Endothelial cell of umbilical vein (primary cell): ENCODE data around the gene SPRR2E. TPM values are rescaled to one million over a fixed set of nuclear protein-coding genes. Genes with fewer than 3 reads are reported as not detected.
"Not testable (repeated sequence)": the region's sequence is repeated elsewhere in the genome, so short reads cannot be mapped to it uniquely, and the experiment has no call there.

Source experiments
- BruUV-seq: library from RNA; stranded (reverse); fragments of 400-500 nt; replicated peaks from 2 replicates; lab custom pipeline; 2021; lab: Mats Ljungman, UMichigan
- CTCF ChIA-PET: fragments of 300-600, 350-600 bp; sonication (Branson Sonifier 250); formaldehyde crosslinking; loops from one replicate; lab custom pipeline; 2021; ENCODE audit warnings: antibody characterized with exemption, inconsistent platforms; lab: Charles Lee
- POLR2A ChIA-PET: fragments of 300-600, 350-600 bp; sonication (Branson Sonifier 250); formaldehyde crosslinking; loops from one replicate; lab custom pipeline; 2021; ENCODE audit warnings: antibody characterized with exemption, inconsistent platforms; lab: Charles Lee
- DNase-seq: peaks from one replicate; pipeline ENCODE4 v3.0.0-alpha.2; 2011; ENCODE audit warnings: low read depth, low spot score
- FAIRE-seq: peaks from 2 replicates; lab custom pipeline; 2011; peaks lifted over from hg19 to GRCh38; lab: Jason Lieb, UNC
- H2AFZ ChIP-seq: 2 replicates; pipeline ENCODE4 v1.6.0; 2012; ENCODE audit warnings: low read depth, low read length, control low read depth, inconsistent platforms
- H3K27ac ChIP-seq: 2 replicates; pipeline ENCODE4 v1.5.1; 2011; ENCODE audit warnings: low read depth, mild to moderate bottlenecking, control low read depth, low read length, moderate library complexity; ENCODE audit not compliant: insufficient read depth
- H3K27me3 ChIP-seq, 2 experiments: 2 replicates each; pipeline versions ENCODE4 v1.6.0 to v1.6.1; 2011; ENCODE audit warnings: low read length in 2 of 2, mixed read lengths in 1 of 2; ENCODE audit not compliant: control insufficient read depth in 2 of 2, insufficient read depth in 2 of 2
- H3K36me3 ChIP-seq, 2 experiments: 2 replicates in 1 of 2; 3 replicates in 1 of 2; pipeline ENCODE4 v1.5.1; 2011; ENCODE audit warnings: low read length in 2 of 2, mild to moderate bottlenecking in 1 of 2, moderate library complexity in 1 of 2; ENCODE audit not compliant: control insufficient read depth in 2 of 2, insufficient read depth in 2 of 2; ENCODE audit errors: extremely low read depth in 1 of 2
- H3K4me1 ChIP-seq: 3 replicates; pipeline ENCODE4 v1.5.1; 2011; ENCODE audit warnings: mild to moderate bottlenecking, low read length; ENCODE audit not compliant: control insufficient read depth, insufficient read depth; ENCODE audit errors: extremely low read depth
- H3K4me2 ChIP-seq: 2 replicates; pipeline ENCODE4 v1.6.1; 2011; ENCODE audit warnings: low read length, control low read depth, mixed read lengths; ENCODE audit not compliant: insufficient read depth
- H3K4me3 ChIP-seq, 3 experiments: fragments of 200-600 bp in 1 of 3; sonication (generic), shearing (Covaris generic) in 1 of 3; replicated peaks in 1 of 3; 2 replicates each; pipeline ENCODE4 v1.5.1; 2011 to 2016; ENCODE audit warnings: control low read depth in 3 of 3, low read length in 3 of 3, mild to moderate bottlenecking in 2 of 3, inconsistent platforms in 1 of 3, low read depth in 1 of 3, moderate library complexity in 1 of 3; ENCODE audit not compliant: insufficient read depth in 1 of 3
- H3K79me2 ChIP-seq: 2 replicates; pipeline ENCODE4 v1.6.0; 2012; ENCODE audit warnings: low read length, inconsistent platforms; ENCODE audit not compliant: control insufficient read depth, insufficient read depth
- H3K9ac ChIP-seq: replicated peaks from 2 replicates; pipeline ENCODE3; 2011; ENCODE audit warnings: low read length, control low read depth; ENCODE audit not compliant: insufficient read depth; ENCODE audit errors: extremely low read depth
- H3K9me1 ChIP-seq: replicated peaks from 3 replicates; pipeline ENCODE4 v1.6.0; 2011; ENCODE audit warnings: mild to moderate bottlenecking, low read length; ENCODE audit not compliant: control insufficient read depth, insufficient read depth; ENCODE audit errors: extremely low read depth
- H3K9me3 ChIP-seq: replicated peaks from 2 replicates; pipeline ENCODE4 v1.5.1; 2012; ENCODE audit warnings: low read length, inconsistent platforms; ENCODE audit not compliant: control insufficient read depth, insufficient read depth
- H4K20me1 ChIP-seq: replicated peaks from 2 replicates; pipeline ENCODE3; 2011; ENCODE audit warnings: mild to moderate bottlenecking, low read length; ENCODE audit not compliant: control insufficient read depth, insufficient read depth; ENCODE audit errors: extremely low read depth
- EZH2 ChIP-seq: IDR thresholded peaks from 2 replicates; pipeline ENCODE4 v1.6.1; 2012; ENCODE audit warnings: borderline replicate concordance, low read depth, mild to moderate bottlenecking, moderate library complexity, low read length, inconsistent platforms; ENCODE audit not compliant: severe bottlenecking
- FOS ChIP-seq: IDR thresholded peaks from 2 replicates; pipeline ENCODE4 v1.6.1; 2011; ENCODE audit warnings: mild to moderate bottlenecking, low read length, moderate library complexity, borderline replicate concordance; ENCODE audit not compliant: insufficient read depth
- GATA2 ChIP-seq: IDR thresholded peaks from 2 replicates; pipeline ENCODE4 v1.7.0; 2011; ENCODE audit warnings: low read depth, mild to moderate bottlenecking, moderate library complexity, mixed read lengths, low read length; ENCODE audit not compliant: insufficient read length, insufficient read depth
- JUN ChIP-seq: IDR thresholded peaks from 2 replicates; pipeline ENCODE4 v1.6.1; 2011; ENCODE audit warnings: borderline replicate concordance, low read depth; ENCODE audit not compliant: insufficient read length, insufficient read depth
- MYC ChIP-seq: IDR thresholded peaks from one replicate; pipeline ENCODE4 v1.6.1; 2011; ENCODE audit warnings: mild to moderate bottlenecking, low read depth, low read length
- POLR2A ChIP-seq: IDR thresholded peaks from 2 replicates; pipeline ENCODE4 v1.6.1; 2012; ENCODE audit warnings: low read depth, mild to moderate bottlenecking, control low read depth, low read length
- POLR2AphosphoS5 ChIP-seq: IDR thresholded peaks from 2 replicates; pipeline ENCODE4 v1.6.1; 2012; ENCODE audit warnings: low read depth, mild to moderate bottlenecking, control low read depth, low read length, moderate library complexity; ENCODE audit not compliant: insufficient read depth
- dilution Hi-C: fragments of 300-500 bp; cut with MboI; formaldehyde crosslinking; loops from one replicate; pipeline ENCODE4 v1.15.0; 2019; ENCODE audit warnings: low sequenced_read_pairs; ENCODE audit not compliant: extremely low pct_ligation_motif_present
- intact Hi-C: fragments of 100-400 bp; cut with micrococcal nuclease; formaldehyde crosslinking; loops from one replicate; pipeline ENCODE4 v1.10.0; 2022
- polyA plus RNA-seq, 4 experiments: library from polyadenylated mRNA; depleted of rRNA in 3 of 4; stranded (reverse) in 3 of 4; unstranded in 1 of 4; fragments of >200 nt; gene quantifications; 2 replicates each; pipeline versions ENCODE4 v1.2.1 to v1.2.3, GENCODE V29; 2011 to 2012; ENCODE audit warnings: missing spikeins in 1 of 4
- total RNA-seq: library from RNA; stranded (reverse); gene quantifications from 2 replicates; pipeline ENCODE4 v1.2.3, GENCODE V29; 2021

The SPRR2E gene
- total and polyA plus RNA-seq, 2 donors (not counting 3 experiments of a cell fraction or from before 2014, with no cell fraction given): not detected

DNA sequence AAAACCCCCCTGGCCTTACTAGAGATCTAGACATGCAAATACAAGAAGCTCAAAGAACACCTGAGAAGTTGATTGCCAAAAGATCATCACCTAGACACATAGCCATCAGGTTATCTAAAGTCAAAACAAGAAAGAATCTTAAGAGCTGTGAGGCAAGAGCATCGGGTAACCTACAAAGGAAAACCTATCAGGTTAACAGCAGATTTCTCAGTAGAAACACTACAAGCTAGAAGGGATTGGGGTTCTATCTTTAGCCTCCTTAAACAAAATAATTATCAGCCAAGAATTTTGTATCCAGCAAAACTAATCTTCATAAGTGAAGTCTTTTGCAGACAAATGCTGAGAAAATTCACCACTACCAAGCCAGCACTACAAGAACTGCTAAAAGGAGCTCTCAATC lies 31.2 kb upstream of the SPRR2E start:
- ChIA-PET POLR2A (no interaction called here), CTCF (interaction anchor here (1.0 kb wide), 1 partner anchor 22 kb away, joined by 3 read pairs; no protein-coding TSS in a partner anchor)
- Histone ChIP-seq H3K4me3 (no peak overlapping the region), H3K36me3 (no peaks in the 10 kb centered on the region), H3K27me3 (no peaks in the 10 kb centered on the region), H3K9me3 (no peaks in the 10 kb centered on the region), H3K9ac (no peak overlapping the region), H3K9me1 (no peaks in the 10 kb centered on the region), H3K4me2 (no peak overlapping the region), H4K20me1 (no peaks in the 10 kb centered on the region), H2AFZ (no peak overlapping the region), H3K79me2 (no peaks in the 10 kb centered on the region), H3K4me1 (no peaks in the 10 kb centered on the region), H3K27ac (no peak overlapping the region)
- dilution Hi-C loops: no loop called here
- no peak for DNase-seq
- intact Hi-C loops: no loop called here
- TF ChIP-seq POLR2A (no peak), POLR2AphosphoS5 (no peak), EZH2 (no peak), FOS (no peak), MYC (no peak), GATA2 (no peak), JUN (no peak)
- no peak for FAIRE-seq
- no TSS peak for BruUV-seq

DNA sequence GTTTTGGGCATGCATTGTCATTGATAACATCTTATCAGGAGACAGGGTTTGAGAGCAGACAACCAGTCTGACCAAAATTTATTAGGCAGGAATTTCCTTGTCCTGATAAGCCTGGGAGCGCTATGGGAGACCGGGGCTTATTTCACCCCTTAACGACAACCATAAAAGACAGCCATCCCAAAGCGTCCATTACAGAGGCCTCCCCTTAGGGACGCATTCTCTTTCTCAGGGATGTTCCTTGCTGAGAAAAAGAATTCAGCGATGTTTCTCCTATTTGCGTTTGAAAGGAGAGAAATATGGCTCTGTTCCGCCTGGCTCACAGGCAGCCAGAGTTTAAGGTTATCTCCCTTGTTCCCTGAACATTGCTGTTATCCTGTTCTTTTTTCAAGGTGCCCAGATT lies 29.5 kb upstream of the SPRR2E start:
- FAIRE-seq, intact Hi-C loops: not testable (repeated sequence)

More for the DNA sequence above, 29.5 kb upstream of the SPRR2E start:
- H3K9me1 ChIP-seq, BruUV-seq, H2AFZ ChIP-seq, H3K79me2 ChIP-seq, POLR2A ChIA-PET, DNase-seq, dilution Hi-C loops, H3K36me3 ChIP-seq, H3K27ac ChIP-seq, CTCF ChIA-PET, H3K9me3 ChIP-seq, H3K27me3 ChIP-seq, H3K4me3 ChIP-seq, H3K4me1 ChIP-seq, H4K20me1 ChIP-seq, H3K9ac ChIP-seq, H3K4me2 ChIP-seq: not testable (repeated sequence)
